ENCODE measurements around the gene EDEM1.

GRCh38 chr3:5205165-5205941 is 17.8 kb downstream of the EDEM1 start:
- TF ChIP-seq TAF1 (IDR thresholded peaks at IDR 0.05; ENCODE audit: low read depth), result no peak
- no peak for TF ChIP-seq POLR2AphosphoS5 (IDR thresholded peaks at IDR 0.05)
- no peak for TF ChIP-seq CTCF (IDR thresholded peaks at IDR 0.05; ENCODE audit: poor library complexity, severe bottlenecking)
- TF ChIP-seq REST (IDR thresholded peaks at IDR 0.05; ENCODE audit: borderline replicate concordance), result no peak
- TF ChIP-seq EP300 (conservative IDR thresholded peaks at IDR 0.05; ENCODE audit: poor library complexity, severe bottlenecking), result no peak
- TF ChIP-seq SMC3 (conservative IDR thresholded peaks at IDR 0.05; ENCODE audit: poor library complexity), result no peak
- TF ChIP-seq EZH2 (IDR thresholded peaks at IDR 0.05; ENCODE audit: borderline replicate concordance, insufficient read depth, low read length, poor library complexity, severe bottlenecking), result no peak
